Stimulated activated CD8-positive, alpha-beta memory T cell treated with anti-CD3 and anti-CD28 coated beads, Interleukin-15, amount 100 ng/mL, for 4 hours (primary cell): ENCODE measurements around the gene CENPT.
"Not testable (repeated sequence)": the region's sequence is repeated elsewhere in the genome, so short reads cannot be mapped to it uniquely, and the experiment has no call there.

Experiments used
- DNase-seq, 2 donors: peaks; one replicate each; pipeline ENCODE4 v3.0.0-alpha.2; 2020; ENCODE audit warnings: low read depth in 2 of 2

CENPT gene

GRCh38 chr16:67873435-67874370 lies 26.2 kb upstream of the CENPT start:
- DNase-seq, result no peak

- peak; percentile 73 to 77 for DNase-seq
Measured at GRCh38 chr16:67872631-67873434, 25.3 kb upstream of the CENPT start, which contains the start of gene EDC4. EDC4 (plus strand) TSS chr16:67873052; CDS start chr16:67873262, 210 bp downstream.

GRCh38 chr16:67872131-67872630 lies 24.7 kb upstream of the CENPT start:
- DNase-seq, result no peak

DNA sequence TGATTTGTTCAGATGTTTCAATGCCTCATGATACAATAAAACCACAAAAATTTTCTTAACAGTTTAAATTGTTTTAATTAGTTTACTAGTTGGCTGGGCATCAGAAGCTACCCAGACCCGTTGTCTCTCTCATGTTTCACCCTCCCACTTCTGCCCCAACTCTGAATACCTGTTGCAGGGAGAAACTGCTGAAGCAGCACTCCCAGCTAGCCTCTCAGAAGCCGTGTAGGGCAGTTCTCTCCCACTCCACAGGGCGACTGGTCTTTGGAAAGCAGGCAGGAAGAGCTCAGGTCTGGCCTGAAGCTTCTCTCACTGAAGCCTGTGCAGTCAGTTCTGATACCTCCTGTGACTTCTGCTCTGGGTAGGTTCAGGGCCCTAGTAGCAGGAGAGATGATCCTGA lies 23.8 kb upstream of the CENPT start:
- no peak for DNase-seq

DNA sequence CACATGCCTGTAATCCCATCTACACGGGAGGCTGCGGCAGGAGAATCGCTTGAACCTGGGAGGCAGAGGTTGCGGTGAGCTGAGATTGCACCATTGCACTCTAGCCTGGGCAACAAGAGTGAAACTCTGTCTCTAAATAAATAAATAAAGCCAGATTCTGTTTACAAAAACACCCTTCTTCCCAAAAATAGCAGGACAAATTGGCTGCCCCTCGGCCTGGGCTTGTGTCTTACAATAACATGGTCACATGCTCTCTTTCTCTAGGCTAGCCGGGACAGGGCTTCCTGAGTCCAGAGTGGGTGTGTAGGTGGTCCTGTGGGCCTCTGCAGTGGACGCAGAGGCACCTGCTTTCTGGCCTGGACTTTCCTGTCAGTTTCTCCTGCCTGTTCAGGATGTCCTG lies 22.2 kb upstream of the CENPT start:
- no peak for DNase-seq

DNA sequence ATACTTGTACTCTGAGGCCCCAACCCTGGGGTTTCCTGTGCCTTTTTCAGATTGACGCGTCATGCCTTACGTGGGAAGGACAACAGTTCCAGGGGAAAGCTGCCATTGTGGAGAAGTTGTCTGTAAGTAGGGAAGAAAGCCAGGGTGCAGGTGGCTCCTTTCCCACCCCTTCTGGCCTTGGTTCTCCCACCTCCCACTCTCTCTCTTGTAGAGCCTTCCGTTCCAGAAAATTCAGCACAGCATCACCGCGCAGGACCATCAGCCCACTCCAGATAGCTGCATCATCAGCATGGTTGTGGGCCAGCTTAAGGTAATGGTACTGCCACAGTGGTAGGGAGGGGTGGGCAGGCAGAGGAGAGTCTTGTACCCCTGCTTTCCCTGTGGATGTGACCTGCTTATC lies 20.8 kb upstream of the CENPT start:
- DNase-seq, result no peak

DNA sequence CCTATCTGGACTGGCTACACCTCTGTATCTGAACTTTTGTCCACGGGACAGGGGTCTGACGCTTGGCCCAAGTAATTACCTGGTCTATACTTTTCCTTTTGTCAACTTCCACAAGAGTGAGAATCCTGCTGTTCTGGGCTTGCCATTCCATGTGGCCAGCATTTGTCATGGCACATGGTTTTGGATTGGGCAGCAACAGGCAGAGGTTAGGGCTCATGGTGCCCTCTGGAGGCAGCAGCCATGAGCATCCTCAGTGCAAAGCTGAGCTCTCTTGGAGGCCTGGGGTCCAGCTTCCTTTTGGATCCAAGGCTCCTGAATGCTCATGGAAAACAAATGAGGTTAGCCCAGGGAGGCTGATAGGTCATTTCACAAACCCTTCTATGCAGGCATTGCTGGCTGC lies 17.8 kb upstream of the CENPT start:
- no peak for DNase-seq

DNA sequence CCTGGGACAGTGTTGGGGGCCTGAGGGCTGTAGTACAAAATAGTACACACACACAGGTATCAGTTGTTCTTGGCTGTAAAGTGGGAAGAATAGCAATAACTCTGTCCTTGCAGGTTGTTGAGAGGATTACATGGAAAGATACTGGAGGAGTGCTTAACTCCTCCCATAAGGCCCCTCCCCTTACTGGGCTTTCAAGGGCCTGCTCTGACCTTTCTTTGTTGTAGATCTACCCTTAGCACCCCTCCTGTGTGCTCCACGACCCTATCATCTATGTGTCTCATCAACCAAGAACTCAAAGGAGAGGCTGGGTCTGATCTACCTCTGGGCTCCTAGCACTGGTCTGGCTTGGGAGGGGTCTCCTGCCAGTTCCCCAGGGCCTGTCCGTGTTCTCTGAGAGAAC lies 17.1 kb upstream of the CENPT start:
- no peak for DNase-seq

GRCh38 chr16:67864044-67864443 lies 16.6 kb upstream of the CENPT start:
- not testable (repeated sequence) for DNase-seq

GRCh38 chr16:67862623-67863583 lies 15.4 kb upstream of the CENPT start:
- no peak for DNase-seq

- DNase-seq, result no peak
Measured at GRCh38 chr16:67861877-67862276, 14.4 kb upstream of the CENPT start.

DNA sequence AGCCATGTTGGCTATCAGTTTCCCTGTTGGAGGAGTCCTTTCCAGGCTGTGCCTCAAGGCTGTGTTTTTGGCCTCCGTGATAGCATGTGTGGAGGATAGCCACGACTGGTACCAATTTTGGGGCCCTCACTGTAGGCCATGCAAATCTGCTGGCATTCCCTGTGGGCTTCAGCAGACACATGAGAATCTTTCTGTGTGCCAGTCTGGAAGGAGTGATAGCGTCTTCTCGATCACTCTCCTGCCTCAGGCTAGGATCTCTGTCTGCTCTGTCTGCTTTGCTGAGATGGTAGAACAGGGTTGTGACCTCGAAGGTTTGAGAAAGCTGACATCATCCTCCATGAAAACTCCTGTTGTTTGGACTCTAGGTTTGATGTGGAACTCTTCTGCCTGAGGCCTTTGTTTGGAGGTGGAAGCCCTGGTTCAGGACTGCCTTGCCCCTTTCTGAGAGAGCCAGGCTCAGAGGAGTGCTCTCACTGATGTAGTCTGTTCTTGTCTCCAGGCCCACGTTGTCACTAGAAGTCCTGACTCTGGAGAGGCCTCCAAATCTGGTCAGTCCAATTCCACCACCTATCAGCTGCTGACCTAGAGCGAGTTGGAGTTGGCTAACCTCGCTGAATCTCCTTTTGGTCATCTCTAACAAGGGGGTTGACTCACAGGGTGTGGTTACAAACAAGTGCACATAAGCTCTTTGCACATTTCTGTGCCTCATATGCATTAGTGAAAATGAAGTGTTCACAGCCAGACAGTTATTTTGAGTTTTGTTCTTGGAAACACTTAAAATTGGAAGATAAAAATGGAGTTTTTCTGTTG lies 13.3 kb upstream of the CENPT start:
- no peak for DNase-seq

DNA sequence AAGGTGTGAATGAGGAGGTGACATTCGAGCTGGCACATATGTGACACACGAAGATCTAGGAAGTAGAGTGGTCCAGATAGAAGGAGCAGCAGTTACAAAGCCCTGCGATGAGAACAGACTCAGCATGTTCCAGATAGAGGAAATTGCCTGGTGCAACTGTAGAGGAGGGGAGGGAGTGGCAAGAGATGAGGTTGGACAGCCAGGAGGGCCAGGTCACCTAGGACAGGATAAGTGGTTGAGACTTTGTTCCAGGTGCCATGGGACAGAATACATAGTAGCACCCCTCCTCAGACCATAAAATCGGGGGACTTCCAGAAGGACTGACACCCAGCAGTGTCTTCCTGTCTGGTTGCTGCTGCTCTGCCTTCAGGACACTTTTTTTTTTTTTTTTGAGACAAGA lies 11.0 kb upstream of the CENPT start:
- DNase-seq, result no peak

DNA sequence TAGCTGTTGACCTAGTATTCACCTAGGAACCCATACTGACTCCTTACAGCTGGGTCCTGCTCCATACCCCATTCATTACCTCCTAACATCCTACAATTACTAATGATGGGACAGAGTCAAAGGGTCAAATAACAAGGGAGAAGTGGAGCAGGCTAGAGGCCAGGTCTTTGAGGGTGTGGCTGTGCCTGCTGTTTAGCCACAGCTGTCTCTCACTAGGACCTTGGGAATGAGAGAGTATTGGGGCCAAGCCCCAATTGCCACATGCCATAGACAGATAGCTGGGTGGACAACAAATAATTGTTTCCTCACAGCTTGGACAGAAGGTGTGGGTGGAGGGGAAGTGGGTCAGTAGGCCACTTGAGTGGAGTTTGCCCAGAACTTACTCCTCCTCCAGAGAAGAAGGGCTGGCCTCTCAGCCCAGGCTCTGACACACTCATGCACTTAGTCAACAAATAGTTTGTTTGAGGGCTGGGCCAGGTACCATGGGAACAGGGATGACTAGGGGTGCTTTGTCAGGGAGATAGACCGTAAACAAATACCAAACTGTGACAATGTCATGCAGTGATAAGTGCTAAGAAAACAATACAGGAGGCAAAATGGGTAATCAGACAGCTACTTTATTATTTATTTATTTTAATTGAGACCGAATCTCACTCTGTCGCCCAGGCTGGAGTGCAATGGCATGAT lies 10.2 kb upstream of the CENPT start:
- peak in 1 of 2 donors; percentile 15 for DNase-seq

GRCh38 chr16:67856927-67857546 lies 9.5 kb upstream of the CENPT start:
- no peak for DNase-seq

GRCh38 chr16:67855789-67856188 lies 8.3 kb upstream of the CENPT start:
- DNase-seq, result no peak

GRCh38 chr16:67853670-67854069 lies 6.2 kb upstream of the CENPT start:
- DNase-seq, result no peak

DNA sequence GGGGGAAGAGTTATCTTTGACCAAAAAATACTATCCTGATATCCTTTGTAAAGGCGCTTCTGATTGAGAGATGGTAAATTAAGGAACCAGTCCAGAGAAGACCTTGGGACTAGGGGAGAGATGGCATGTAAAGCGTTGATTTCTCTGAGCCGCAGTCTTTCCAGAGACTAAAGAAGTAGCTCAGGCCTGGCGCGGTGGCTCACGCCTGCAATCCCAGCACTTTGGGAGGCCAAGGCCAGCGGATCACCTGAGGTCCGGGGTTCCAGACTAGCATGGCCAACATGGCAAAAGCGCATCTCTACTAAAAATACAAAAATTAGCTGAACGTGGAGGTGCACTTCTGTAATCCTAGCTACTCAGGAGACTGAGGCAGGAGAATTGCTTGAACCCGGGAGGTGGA lies 625 bp upstream of the CENPT start:
- no peak for DNase-seq

DNA sequence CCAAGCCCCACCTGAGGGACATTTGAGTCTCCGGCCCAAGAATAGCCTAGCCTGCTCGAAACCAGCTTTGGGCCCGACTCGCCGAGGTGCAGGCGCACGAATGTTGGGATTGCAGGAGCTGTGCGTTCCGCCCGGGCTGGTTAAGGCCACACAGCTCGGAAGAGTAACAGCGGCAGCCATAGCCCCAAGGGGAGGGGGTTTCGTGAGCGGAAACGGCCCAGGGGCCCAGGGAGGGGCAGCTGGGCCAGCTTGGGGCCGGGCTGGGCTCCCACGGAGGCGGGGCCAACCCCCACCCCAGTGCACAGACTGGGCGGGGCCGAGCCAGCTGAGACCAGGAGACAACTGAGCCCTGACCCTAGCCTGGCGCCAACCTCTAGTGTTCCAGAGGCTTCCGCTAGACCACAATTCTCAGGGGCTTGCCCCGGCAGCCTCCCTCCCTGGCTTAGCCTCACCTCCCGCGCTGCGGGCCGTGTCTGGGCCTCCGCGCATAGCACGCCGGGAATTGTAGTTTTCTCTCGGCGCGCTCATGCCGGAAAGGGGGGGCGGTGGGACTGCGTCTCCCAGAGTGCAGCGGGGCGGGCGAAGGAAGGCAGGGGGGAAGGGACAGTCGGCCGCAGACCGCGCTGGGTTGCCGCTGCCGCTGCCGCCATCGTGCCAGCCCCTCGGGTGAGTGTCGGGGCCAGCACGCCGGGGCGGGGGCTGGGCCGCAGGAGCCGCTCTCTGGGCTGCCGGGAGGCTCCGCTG lies 1.0 kb downstream of the CENPT start, which contains the start of gene NUTF2:
TSS of gene NUTF2 (plus strand) at position 614 of the 744 bp plus-strand sequence. CDS start 18,198 bp downstream, outside the sequence.
- DNase-seq, result peak; percentile 91 to 92
